GM12878 (cell line): Measurements from ENCODE around the gene POLR2L. TPM values are rescaled to one million over a fixed set of nuclear protein-coding genes. Genes with fewer than 3 reads are reported as not detected.

Experiments
- ATAC-seq: fragments of 200-7000 bp; cut with Tn5 transposase; 3 replicates; pipeline ENCODE4 v1.9.1; 2020; ENCODE audit warnings: mild to moderate bottlenecking, moderate library complexity
- BruUV-seq: library from RNA; stranded (reverse); fragments of 400-500 nt; replicated peaks from 2 replicates; lab custom pipeline; 2021; lab: Mats Ljungman, UMichigan
- CTCF ChIA-PET: fragments of 300-600 bp; sonication (Branson Sonifier 250); formaldehyde crosslinking; extraction: SDS; loops from one replicate; lab custom pipeline; 2021; ENCODE audit warnings: inconsistent platforms; lab: Yijun Ruan, JAX
- POLR2A ChIA-PET: fragments of 350-600 bp; formaldehyde crosslinking; extraction: SDS; loops from one replicate; lab custom pipeline; 2021; ENCODE audit warnings: inconsistent platforms; lab: Charles Lee
- RAD21 ChIA-PET: fragments of 300-600 bp; sonication (Branson Sonifier 250); formaldehyde crosslinking; loops from one replicate; lab custom pipeline; 2023; ENCODE audit warnings: antibody characterized with exemption; ENCODE audit not compliant: unreplicated experiment; lab: Charles Lee
- SMC1A ChIA-PET: fragments of 300-600 bp; sonication (Branson Sonifier 250); formaldehyde crosslinking; loops from one replicate; lab custom pipeline; 2023; ENCODE audit not compliant: unreplicated experiment, uncharacterized antibody; lab: Charles Lee
- DNase-seq: peaks from one replicate; pipeline ENCODE4 v3.0.0-alpha.2; 2011; ENCODE audit warnings: low read depth, low spot score
- FAIRE-seq: peaks from 3 replicates; lab custom pipeline; 2011; peaks lifted over from hg19 to GRCh38; lab: Jason Lieb, UNC
- H2AFZ ChIP-seq: 2 replicates; pipeline ENCODE4 v1.6.0; 2011; ENCODE audit warnings: low read depth, low read length, control low read depth; ENCODE audit not compliant: control insufficient read depth
- H3K27ac ChIP-seq: 2 replicates; pipeline ENCODE4 v1.5.1; 2011; ENCODE audit warnings: control low read depth; ENCODE audit not compliant: control insufficient read depth, insufficient read depth
- H3K27me3 ChIP-seq, 2 experiments: replicated peaks in 1 of 2; 2 replicates each; pipeline versions ENCODE4 v1.6.0 to v1.6.1; 2011; ENCODE audit warnings: low read length in 1 of 2; ENCODE audit not compliant: control insufficient read depth in 2 of 2, insufficient read depth in 2 of 2
- H3K36me3 ChIP-seq, 2 experiments: 2 replicates each; pipeline ENCODE4 v1.5.1; 2011; ENCODE audit warnings: low read length in 1 of 2; ENCODE audit not compliant: control insufficient read depth in 2 of 2, insufficient read depth in 2 of 2
- H3K4me1 ChIP-seq: 2 replicates; pipeline ENCODE4 v1.6.1; 2011; ENCODE audit warnings: mild to moderate bottlenecking, low read length, moderate library complexity, mixed read lengths; ENCODE audit not compliant: control insufficient read depth, insufficient read depth
- H3K4me2 ChIP-seq: 2 replicates; pipeline ENCODE4 v1.6.0; 2011; ENCODE audit warnings: control low read depth; ENCODE audit not compliant: control insufficient read depth, insufficient read depth
- H3K4me3 ChIP-seq: fragments of 200-600 bp; sonication (generic); 2 replicates; pipeline ENCODE4 v1.5.1; 2016
- H3K79me2 ChIP-seq: 2 replicates; pipeline ENCODE4 v1.6.0; 2011; ENCODE audit warnings: low read length; ENCODE audit not compliant: control insufficient read depth, insufficient read depth
- H3K9ac ChIP-seq: 2 replicates; pipeline ENCODE4 v1.8.0; 2011; ENCODE audit warnings: low read length, control low read depth, mixed read lengths; ENCODE audit not compliant: control insufficient read depth, insufficient read depth
- H3K9me3 ChIP-seq: replicated peaks from 3 replicates; pipeline ENCODE4 v1.5.1; 2011; ENCODE audit warnings: mild to moderate bottlenecking, low read length; ENCODE audit not compliant: control insufficient read depth, insufficient read depth
- H4K20me1 ChIP-seq: 2 replicates; pipeline ENCODE4 v1.6.0; 2011; ENCODE audit not compliant: control insufficient read depth, insufficient read depth
- CBX5 ChIP-seq: sonication (generic); IDR thresholded peaks from 2 replicates; pipeline ENCODE4 v1.6.1; 2016; ENCODE audit warnings: low read depth, moderate library complexity, mild to moderate bottlenecking, inconsistent platforms
- EGR1 ChIP-seq, 2 experiments: IDR thresholded peaks; 1 replicate in 1 of 2; 2 replicates in 1 of 2; pipeline ENCODE4 v1.6.1; 2011 to 2012; ENCODE audit warnings: low read depth in 2 of 2, low read length in 2 of 2, borderline replicate concordance in 1 of 2, mild to moderate bottlenecking in 1 of 2, moderate library complexity in 1 of 2
- EZH2 ChIP-seq: IDR thresholded peaks from 2 replicates; pipeline ENCODE4 v1.6.1; 2012; ENCODE audit warnings: low read depth, mild to moderate bottlenecking, control low read depth, inconsistent platforms, low read length, borderline replicate concordance; ENCODE audit not compliant: control insufficient read depth
- KDM1A ChIP-seq: fragments of 200-600 bp; sonication (generic); IDR thresholded peaks from 2 replicates; pipeline ENCODE4 v1.6.1; 2016; ENCODE audit warnings: borderline replicate concordance
- POLR2AphosphoS5 ChIP-seq: IDR thresholded peaks from 2 replicates; pipeline ENCODE4 v1.6.1; 2011; ENCODE audit warnings: mild to moderate bottlenecking, low read length, inconsistent platforms
- REST ChIP-seq: IDR thresholded peaks from 2 replicates; pipeline ENCODE4 v1.6.1; 2012; ENCODE audit warnings: mild to moderate bottlenecking, low read depth, low read length
- SP1 ChIP-seq: IDR thresholded peaks from one replicate; pipeline ENCODE4 v1.6.1; 2011; ENCODE audit warnings: low read depth, low read length
- WGBS: methylation state at CpG from one replicate; pipeline ENCODE4 v1.1.6; 2016; ENCODE audit warnings: low lambda C conversion rate; ENCODE audit not compliant: insufficient replicate concordance, insufficient coverage; ENCODE audit errors: missing lambda C conversion rate; 5-methylcytosine and 5-hydroxymethylcytosine counted together
- in situ Hi-C: fragments of 300-500 bp; cut with MboI; formaldehyde crosslinking; loops from 9 replicates; pipeline ENCODE4 v1.14.3; 2018; ENCODE audit warnings: mixed read lengths
- intact Hi-C: fragments of 100-400 bp; cut with micrococcal nuclease; formaldehyde crosslinking; loops from one replicate; pipeline ENCODE4 v1.14.2; 2022; ENCODE audit not compliant: unreplicated experiment
- polyA plus RNA-seq, 11 experiments: library from polyadenylated mRNA; depleted of rRNA in 4 of 11; unstranded in 6 of 11; stranded (reverse) in 5 of 11; fragments of >200 nt; fragmentation: Nextera tagmentation in 4 of 11; fragmentation: Illumina TruSeq in 1 of 11; extraction: Ambion mirVana in 4 of 11; extraction: Trizol in 1 of 11; gene quantifications; 1 replicate in 1 of 11; 2 replicates in 10 of 11; pipeline versions ENCODE4 v1.2.1 to v1.2.3, GENCODE V29; 2011 to 2016; ENCODE audit warnings: inconsistent platforms in 2 of 11, missing spikeins in 2 of 11, low read depth in 1 of 11
- total RNA-seq, 4 experiments: library from RNA; depleted of rRNA in 3 of 4; stranded (reverse); fragments of >200 nt in 3 of 4; fragmentation: Illumina TruSeq in 1 of 4; extraction: Trizol in 1 of 4; gene quantifications; 2 replicates each; pipeline versions ENCODE4 v1.2.1 to v1.2.3, GENCODE V29; 2013 to 2021
- TF ChIP-seq, protein P1 (sequence below): fragments of 450-650 bp; IDR thresholded peaks from 2 replicates; pipeline ENCODE4 v1.6.1; 2018; ENCODE audit warnings: borderline replicate concordance, mild to moderate bottlenecking; ENCODE audit not compliant: partially characterized antibody

Gene POLR2L
- total and polyA plus RNA-seq, 10 of the 15 experiments (the other 5 are each of a cell fraction or from before 2014, with no cell fraction given): 23.1 to 497 (median 125) TPM

DNA sequence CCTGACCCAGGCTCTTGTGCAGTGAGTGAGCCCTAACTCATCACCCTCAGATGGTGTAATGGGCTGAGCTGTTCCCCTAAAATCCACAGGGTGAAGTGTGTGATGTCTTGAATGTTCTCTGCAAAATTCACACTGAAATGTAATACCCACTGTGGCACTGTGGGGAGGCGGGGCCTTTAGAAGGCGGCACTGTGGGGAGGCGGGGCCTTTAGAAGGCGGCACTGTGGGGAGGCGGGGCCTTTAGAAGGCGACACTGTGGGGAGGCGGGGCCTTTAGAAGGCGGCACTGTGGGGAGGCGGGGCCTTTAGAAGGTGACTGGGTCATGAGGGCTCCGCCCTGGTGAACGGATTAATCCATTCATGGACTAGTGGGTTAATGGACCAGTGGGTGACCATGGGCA lies 35.2 kb upstream of the POLR2L start:
- Histone ChIP-seq H3K27ac (no peak overlapping the region), H3K27me3 (no peaks in the 10 kb centered on the region), H3K4me2 (no peak overlapping the region), H4K20me1 (no peaks in the 10 kb centered on the region), H3K9ac (no peak overlapping the region), H2AFZ (no peak overlapping the region), H3K9me3 (no peaks in the 10 kb centered on the region), H3K4me3 (no peak overlapping the region), H3K4me1 (no peaks in the 10 kb centered on the region), H3K36me3 (peaks cover 0 to 1% of the 10 kb centered on the region in 2 experiments; a peak in 1 of 4 replicates), H3K79me2 (no peaks in the 10 kb centered on the region)
- ChIA-PET POLR2A (no interaction called here), RAD21 (no interaction called here), CTCF (no interaction called here), SMC1A (no interaction called here)
- TF ChIP-seq POLR2AphosphoS5: no peak
- no peak for TF ChIP-seq EGR1 (IDR thresholded peaks at IDR 0.05; ENCODE audit: borderline replicate concordance in 1 of 2, low read depth in 2 of 2, low read length in 2 of 2)
- TF ChIP-seq, protein P1, sequence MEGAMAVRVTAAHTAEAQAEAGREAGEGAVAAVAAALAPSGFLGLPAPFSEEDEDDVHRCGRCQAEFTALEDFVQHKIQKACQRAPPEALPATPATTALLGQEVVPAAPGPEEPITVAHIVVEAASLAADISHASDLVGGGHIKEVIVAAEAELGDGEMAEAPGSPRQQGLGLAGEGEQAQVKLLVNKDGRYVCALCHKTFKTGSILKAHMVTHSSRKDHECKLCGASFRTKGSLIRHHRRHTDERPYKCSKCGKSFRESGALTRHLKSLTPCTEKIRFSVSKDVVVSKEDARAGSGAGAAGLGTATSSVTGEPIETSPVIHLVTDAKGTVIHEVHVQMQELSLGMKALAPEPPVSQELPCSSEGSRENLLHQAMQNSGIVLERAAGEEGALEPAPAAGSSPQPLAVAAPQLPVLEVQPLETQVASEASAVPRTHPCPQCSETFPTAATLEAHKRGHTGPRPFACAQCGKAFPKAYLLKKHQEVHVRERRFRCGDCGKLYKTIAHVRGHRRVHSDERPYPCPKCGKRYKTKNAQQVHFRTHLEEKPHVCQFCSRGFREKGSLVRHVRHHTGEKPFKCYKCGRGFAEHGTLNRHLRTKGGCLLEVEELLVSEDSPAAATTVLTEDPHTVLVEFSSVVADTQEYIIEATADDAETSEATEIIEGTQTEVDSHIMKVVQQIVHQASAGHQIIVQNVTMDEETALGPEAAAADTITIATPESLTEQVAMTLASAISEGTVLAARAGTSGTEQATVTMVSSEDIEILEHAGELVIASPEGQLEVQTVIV: no peak
- TF ChIP-seq SP1: no peak
- no peak for TF ChIP-seq REST
- no peak for TF ChIP-seq KDM1A
- TF ChIP-seq CBX5: no peak
- TF ChIP-seq EZH2: no peak
- DNase-seq (no peak), FAIRE-seq (no peak), ATAC-seq (peak; percentile 46)
- in situ Hi-C loops (no loop called here), intact Hi-C loops (no loop called here)
- BruUV-seq: no TSS peak
- 93% methylated on average over 8 of the region's 11 CpGs for WGBS
